Right cardiac atrium (tissue), 5 donors: ENCODE data around the gene CD300LG. TPM values are rescaled to one million over a fixed set of nuclear protein-coding genes. Genes with fewer than 3 reads are reported as not detected.

Source experiments
- ATAC-seq, 2 donors: fragments of 200-7000 bp; cut with Tn5 transposase; one replicate each; pipeline versions ENCODE4 v1.8.0 to v1.9.1; 2020; ENCODE audit warnings: moderate library complexity in 2 of 2, mild to moderate bottlenecking in 1 of 2
- DNase-seq, 3 donors: peaks; one replicate each; pipeline ENCODE4 v3.0.0-alpha.2; 2020
- H3K27ac ChIP-seq: one replicate; pipeline ENCODE4 v1.5.1; 2013; ENCODE audit warnings: mild to moderate bottlenecking, low read length, control low read depth, moderate library complexity
- H3K27me3 ChIP-seq: one replicate; pipeline ENCODE4 v1.6.1; 2013; ENCODE audit not compliant: control insufficient read depth, insufficient read depth
- H3K4me1 ChIP-seq: one replicate; pipeline ENCODE4 v1.6.1; 2013; ENCODE audit warnings: low read length; ENCODE audit not compliant: control insufficient read depth, insufficient read depth
- H3K4me3 ChIP-seq: one replicate; pipeline ENCODE4 v1.5.1; 2013; ENCODE audit warnings: low read length, control low read depth
- H3K9me3 ChIP-seq: one replicate; pipeline ENCODE4 v1.6.1; 2013; ENCODE audit warnings: low read length; ENCODE audit not compliant: control insufficient read depth
- WGBS: extraction: QIAGEN DNeasy Blood & Tissue Kit; methylation state at CpG from one replicate; pipeline ENCODE4 v1.1.7; 2013; 5-methylcytosine and 5-hydroxymethylcytosine counted together
- intact Hi-C, 4 donors: fragments of 100-400 bp; cut with DNase I; formaldehyde crosslinking; loops; one replicate each; pipeline versions ENCODE4 v1.11.0 to v1.14.0; 2022 to 2023
- polyA plus RNA-seq: library from polyadenylated mRNA; stranded (reverse); fragments of 200-250 nt; gene quantifications from one replicate; pipeline ENCODE4 v1.2.3, GENCODE V29; 2013
- total RNA-seq, 4 donors: library from RNA; stranded (reverse); fragmentation: NEBNext Ultra II Directional; extraction: Animal tissue kit (Norgen Biotek cat#: 25700); gene quantifications; one replicate each; pipeline ENCODE4 v1.2.1, GENCODE V29; 2021
- donor health status: healthy with polysubstance abuse.
- donor health status: DM: no; HTN: yes; CAD: no.
- donor health status: DM: no; HTN: no; CAD: no.
- donor health status: DM: no; HTN: yes; CAD: no; lungs with severe emphysema.
- donor health status: DM: yes; HTN: yes; CAD: no.

The CD300LG gene
- total and polyA plus RNA-seq, 5 donors, result 3.8 to 29.2 (median 11.2) TPM

- DNase-seq, result no peak
- H3K27me3 ChIP-seq, result no peaks in the 10 kb centered on the region
- no peaks in the 10 kb centered on the region for H3K9me3 ChIP-seq
- no peak overlapping the region for H3K4me3 ChIP-seq
- WGBS, result 92% methylated on average over 10 of the region's 10 CpGs
- ATAC-seq, result peak; percentile 7 to 17
- intact Hi-C loops, result no loop called here
- no peaks in the 10 kb centered on the region for H3K4me1 ChIP-seq
- no peak overlapping the region for H3K27ac ChIP-seq
These were observed 34.3 kb upstream of the CD300LG start for GRCh38 chr17:43812396-43813265.

GRCh38 chr17:43813386-43813785, 33.6 kb upstream of the CD300LG start:
- Histone ChIP-seq H3K9me3 (no peaks in the 10 kb centered on the region), H3K27me3 (no peaks in the 10 kb centered on the region), H3K27ac (no peak overlapping the region), H3K4me3 (no peak overlapping the region), H3K4me1 (peaks cover 2% of the 10 kb centered on the region)
- DNase-seq, result no peak
- 89% methylated on average over 3 of the region's 3 CpGs for WGBS
- intact Hi-C loops, result no loop called here
- no peak for ATAC-seq

- H3K9me3 ChIP-seq, result no peaks in the 10 kb centered on the region
- H3K27me3 ChIP-seq, result no peaks in the 10 kb centered on the region
- H3K4me3 ChIP-seq, result no peak overlapping the region
- intact Hi-C loops, result no loop called here
- ATAC-seq (no peak), DNase-seq (no peak)
- WGBS, result 83% methylated on average over 12 of the region's 12 CpGs
- H3K27ac ChIP-seq, result no peak overlapping the region
- peaks cover 2% of the 10 kb centered on the region for H3K4me1 ChIP-seq
These were observed 33.0 kb upstream of the CD300LG start for GRCh38 chr17:43814026-43814425.

DNA sequence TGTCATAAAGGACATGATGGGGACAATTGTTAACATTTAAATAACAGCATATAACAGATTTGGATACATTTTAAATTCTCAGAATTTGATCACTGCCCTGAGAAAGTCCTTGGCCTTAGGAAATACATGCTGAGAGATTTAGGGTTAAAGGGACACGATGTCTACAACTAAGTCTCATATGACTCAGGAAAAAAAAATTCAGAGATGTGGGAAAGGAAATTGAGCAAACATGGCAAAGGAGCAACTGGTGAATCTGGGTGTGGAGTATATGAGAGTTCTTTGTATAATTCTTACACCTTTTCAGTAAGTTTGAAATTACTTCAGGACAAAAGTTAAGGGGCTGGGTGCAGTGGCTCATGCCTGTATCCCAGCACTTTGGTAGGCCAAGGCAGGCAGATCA, 32.3 kb upstream of the CD300LG start:
- WGBS, result 25% methylated on average over 1 of the region's 1 CpG
- Histone ChIP-seq H3K27me3 (no peaks in the 10 kb centered on the region), H3K9me3 (no peaks in the 10 kb centered on the region), H3K4me1 (peaks cover 2% of the 10 kb centered on the region), H3K27ac (no peak overlapping the region), H3K4me3 (no peak overlapping the region)
- ATAC-seq, result no peak
- intact Hi-C loops, result no loop called here
- no peak for DNase-seq

DNA sequence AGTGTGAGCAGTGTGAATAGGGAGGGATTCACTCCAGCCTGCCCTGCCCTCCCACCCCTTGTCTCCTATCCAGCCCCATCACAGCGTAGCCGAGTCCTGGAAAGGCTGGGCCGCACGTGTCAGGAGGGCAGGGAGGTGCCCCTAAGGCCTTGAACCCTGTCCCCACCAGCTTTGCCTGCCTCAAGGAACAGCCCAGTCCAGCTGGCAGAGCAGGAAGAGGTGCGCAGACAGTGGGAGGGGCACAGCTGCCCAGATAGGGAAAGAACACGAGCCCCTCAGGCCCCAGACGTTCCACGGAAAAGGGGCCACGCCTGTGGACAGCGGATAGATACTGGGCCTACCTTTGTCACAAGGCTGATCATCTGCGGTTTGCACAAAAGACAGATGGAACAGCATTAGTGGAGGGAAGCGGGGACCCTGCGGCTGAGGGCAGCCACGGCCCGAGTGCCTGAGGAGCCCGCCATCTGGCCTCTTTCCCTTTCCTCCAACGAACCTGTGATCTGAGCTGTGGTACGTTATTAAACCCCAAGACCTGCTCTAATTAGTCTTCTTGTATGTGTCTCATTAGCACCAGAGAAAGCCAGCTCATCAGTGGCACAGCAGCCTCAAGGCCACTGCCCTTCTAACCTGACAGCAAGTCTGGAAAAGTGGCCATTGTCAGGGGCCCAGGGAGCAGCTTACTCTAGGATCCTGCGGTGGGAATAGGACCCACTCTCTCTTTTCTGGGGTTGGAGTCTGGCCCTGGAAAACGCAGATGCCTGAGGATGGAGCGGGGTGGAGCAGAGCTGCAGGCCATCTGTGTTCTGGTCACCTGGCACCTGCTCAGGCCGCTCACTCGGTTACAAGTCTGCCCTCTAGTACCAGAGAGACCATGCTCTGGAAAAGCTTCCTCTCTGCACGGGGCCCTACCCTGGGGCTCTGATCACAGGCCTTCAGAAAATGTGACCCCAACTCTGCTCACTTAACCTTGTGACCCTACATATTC, 30.3 kb upstream of the CD300LG start:
- peak in 1 of 2 donors; percentile 2 for ATAC-seq
- 86% methylated on average over 24 of the region's 24 CpGs for WGBS
- Histone ChIP-seq H3K27ac (no peak overlapping the region), H3K4me1 (peaks cover 5% of the 10 kb centered on the region), H3K27me3 (no peaks in the 10 kb centered on the region), H3K4me3 (no peak overlapping the region), H3K9me3 (no peaks in the 10 kb centered on the region)
- no peak for DNase-seq
- intact Hi-C loops, result no loop called here

GRCh38 chr17:43817826-43818225, 29.1 kb upstream of the CD300LG start:
- no peak for DNase-seq
- Histone ChIP-seq H3K27ac (peak overlapping the region; percentile 50), H3K9me3 (no peaks in the 10 kb centered on the region), H3K4me1 (peaks cover 8% of the 10 kb centered on the region), H3K4me3 (no peak overlapping the region), H3K27me3 (no peaks in the 10 kb centered on the region)
- 81% methylated on average over 9 of the region's 9 CpGs for WGBS
- intact Hi-C loops, result no loop called here
- ATAC-seq, result no peak

DNA sequence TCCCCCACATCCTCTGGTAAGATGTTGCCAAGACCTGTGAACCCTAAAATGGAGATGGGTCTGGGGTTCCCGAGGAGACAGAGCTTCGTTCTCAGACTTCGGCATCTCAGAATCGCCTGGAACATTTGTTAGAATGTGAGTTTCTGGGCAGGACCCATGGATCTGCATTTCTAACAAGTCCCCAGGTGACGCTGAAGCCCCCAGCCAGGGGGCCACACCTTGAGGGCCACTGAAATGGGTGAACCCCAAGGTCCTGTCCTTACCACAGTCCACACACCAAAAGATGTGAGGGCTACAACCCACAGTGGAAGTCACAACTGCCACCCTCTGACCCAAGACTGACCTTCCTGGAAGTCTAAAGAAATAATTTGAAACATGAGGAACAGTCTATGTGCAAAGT, 28.0 kb upstream of the CD300LG start:
- intact Hi-C loops, result no loop called here
- peaks cover 11% of the 10 kb centered on the region for H3K4me1 ChIP-seq
- H3K4me3 ChIP-seq, result no peak overlapping the region
- WGBS, result 95% methylated on average over 5 of the region's 5 CpGs
- no peak for ATAC-seq
- no peak for DNase-seq
- H3K27ac ChIP-seq, result no peak overlapping the region
- H3K27me3 ChIP-seq, result no peaks in the 10 kb centered on the region
- H3K9me3 ChIP-seq, result no peaks in the 10 kb centered on the region

- 88% methylated on average over 14 of the region's 14 CpGs for WGBS
- intact Hi-C loops, result no loop called here
- Histone ChIP-seq H3K4me3 (no peak overlapping the region), H3K4me1 (peaks cover 16% of the 10 kb centered on the region), H3K9me3 (no peaks in the 10 kb centered on the region), H3K27ac (no peak overlapping the region), H3K27me3 (no peaks in the 10 kb centered on the region)
- DNase-seq (no peak), ATAC-seq (no peak)
These were observed 26.2 kb upstream of the CD300LG start for GRCh38 chr17:43820759-43821158.

DNA sequence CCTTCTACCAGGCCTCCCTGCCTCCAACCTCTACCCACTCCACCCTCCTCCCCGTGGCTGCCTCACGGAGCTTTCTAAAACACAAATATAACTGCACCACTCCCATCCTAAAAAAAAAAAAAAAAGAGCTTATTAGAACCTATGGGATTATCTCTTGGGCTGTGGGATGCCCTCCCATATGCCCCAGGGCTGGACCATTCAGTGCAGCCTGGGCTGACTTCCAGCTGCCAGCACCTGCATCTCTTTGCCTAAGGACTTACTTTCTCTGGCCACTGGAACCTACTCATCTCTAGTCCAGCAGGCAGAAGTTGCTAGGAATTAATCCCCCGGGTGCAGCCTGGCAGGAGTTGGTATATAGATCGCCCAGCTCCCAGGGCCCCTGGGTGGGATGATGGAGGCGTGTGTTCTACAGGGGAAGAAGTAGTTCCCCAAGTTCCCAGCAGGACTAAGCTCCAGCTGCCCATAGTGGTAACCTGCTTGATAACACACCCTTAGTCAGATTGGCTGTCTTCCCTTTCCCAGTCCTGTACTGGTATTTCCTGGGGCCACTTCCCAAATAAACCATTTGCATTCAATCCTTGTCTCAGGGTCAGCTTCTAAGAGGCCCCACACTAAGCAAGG, 24.3 kb upstream of the CD300LG start:
- intact Hi-C loops, result no loop called here
- no peaks in the 10 kb centered on the region for H3K27me3 ChIP-seq
- no peak for DNase-seq
- H3K27ac ChIP-seq, result peak overlapping the region; percentile 91
- H3K4me1 ChIP-seq, result peaks cover 16% of the 10 kb centered on the region
- 77% methylated on average over 5 of the region's 5 CpGs for WGBS
- peak; percentile 7 to 15 for ATAC-seq
- no peak overlapping the region for H3K4me3 ChIP-seq
- no peaks in the 10 kb centered on the region for H3K9me3 ChIP-seq

- WGBS, result 67% methylated on average over 10 of the region's 10 CpGs
These were observed 23.5 kb upstream of the CD300LG start for GRCh38 chr17:43823350-43824084.

More at GRCh38 chr17:43823350-43824084, 23.5 kb upstream of the CD300LG start:
- Histone ChIP-seq H3K4me3 (no peak overlapping the region), H3K9me3 (no peaks in the 10 kb centered on the region), H3K27ac (peak overlapping the region; percentile 96), H3K27me3 (no peaks in the 10 kb centered on the region), H3K4me1 (peaks cover 13% of the 10 kb centered on the region)
- intact Hi-C loops, result no loop called here
- DNase-seq, result peak; percentile 75 to 84 (median 82)
- peak; percentile 76 to 85 for ATAC-seq
